Neural progenitor cell (in vitro differentiated cells): ENCODE results near the gene TBCK. TPM values are rescaled to one million over a fixed set of nuclear protein-coding genes. Genes with fewer than 3 reads are reported as not detected.
"Not testable (repeated sequence)": the region's sequence is repeated elsewhere in the genome, so short reads cannot be mapped to it uniquely, and the experiment has no call there.

Source experiments
- DNase-seq: peaks from one replicate; pipeline ENCODE4 v3.0.0-alpha.2; 2016; ENCODE audit warnings: low spot score
- H2AFZ ChIP-seq: fragments of 200-600 bp; sonication (generic); replicated peaks from 2 replicates; pipeline ENCODE4 v1.6.1; 2016; ENCODE audit warnings: antibody characterized with exemption
- H3F3A ChIP-seq: fragments of 200-600 bp; sonication (generic); 2 replicates; pipeline ENCODE4 v1.6.1; 2016; ENCODE audit warnings: antibody characterized with exemption, low read depth
- H3K27ac ChIP-seq: fragments of 200-600 bp; sonication (generic); 2 replicates; pipeline ENCODE4 v1.5.1; 2016; ENCODE audit warnings: mild to moderate bottlenecking
- H3K27me3 ChIP-seq: fragments of 200-600 bp; sonication (generic); 2 replicates; pipeline ENCODE4 v1.6.1; 2016; ENCODE audit warnings: mild to moderate bottlenecking, moderate library complexity
- H3K36me3 ChIP-seq: fragments of 200-600 bp; sonication (generic); 2 replicates; pipeline ENCODE4 v1.5.1; 2016
- H3K4me1 ChIP-seq: fragments of 200-600 bp; sonication (generic); 2 replicates; pipeline ENCODE4 v1.6.1; 2016; ENCODE audit warnings: mixed run types
- H3K4me2 ChIP-seq: fragments of 200-600 bp; sonication (generic); 2 replicates; pipeline ENCODE4 v1.6.1; 2016
- H3K4me3 ChIP-seq: fragments of 200-600 bp; sonication (generic); 2 replicates; pipeline ENCODE4 v1.5.1; 2016
- H3K79me2 ChIP-seq: fragments of 200-600 bp; sonication (generic); 2 replicates; pipeline ENCODE4 v1.6.1; 2016; ENCODE audit warnings: low read depth
- H3K9ac ChIP-seq: fragments of 200-600 bp; sonication (generic); 2 replicates; pipeline ENCODE4 v1.6.1; 2016
- H3K9me3 ChIP-seq: fragments of 200-600 bp; sonication (generic); 2 replicates; pipeline ENCODE4 v1.5.1; 2016; ENCODE audit warnings: low read depth
- H4K20me1 ChIP-seq: fragments of 200-600 bp; sonication (generic); 2 replicates; pipeline ENCODE4 v1.6.1; 2016; ENCODE audit warnings: low read depth
- H3K27ac Mint-ChIP-seq: 3 replicates; pipeline ENCODE4 v1.8.0; 2021; ENCODE audit warnings: mixed read lengths
- H3K27me3 Mint-ChIP-seq: 2 replicates; pipeline ENCODE4 v1.8.0; 2022; ENCODE audit warnings: low read depth, mild to moderate bottlenecking, inconsistent platforms, moderate library complexity, mixed read lengths; ENCODE audit not compliant: insufficient read depth
- H3K36me3 Mint-ChIP-seq: 3 replicates; pipeline ENCODE4 v1.8.0; 2021; ENCODE audit warnings: mixed read lengths
- H3K4me1 Mint-ChIP-seq: 3 replicates; pipeline ENCODE4 v1.8.0; 2021; ENCODE audit warnings: mixed read lengths
- H3K4me3 Mint-ChIP-seq: 3 replicates; pipeline ENCODE4 v1.8.0; 2021; ENCODE audit warnings: mild to moderate bottlenecking, moderate library complexity, mixed read lengths
- H3K9me3 Mint-ChIP-seq: 3 replicates; pipeline ENCODE4 v1.8.0; 2020; ENCODE audit warnings: mixed read lengths
- CTCF ChIP-seq: fragments of 200-600 bp; sonication (generic); IDR thresholded peaks from 2 replicates; pipeline ENCODE4 v1.5.1; 2017; ENCODE audit warnings: antibody characterized with exemption, mild to moderate bottlenecking
- EZH2 ChIP-seq: fragments of 200-600 bp; sonication (generic); IDR thresholded peaks from 2 replicates; pipeline ENCODE4 v1.6.1; 2017; ENCODE audit warnings: antibody characterized with exemption, mild to moderate bottlenecking, moderate library complexity
- EZH2phosphoT487 ChIP-seq: fragments of 200-600 bp; sonication (generic); IDR thresholded peaks from 2 replicates; pipeline ENCODE4 v1.6.1; 2017; ENCODE audit warnings: antibody characterized with exemption
- total RNA-seq: library from RNA; depleted of rRNA; stranded (reverse); fragments of >200 nt; gene quantifications from 2 replicates; pipeline ENCODE4 v1.2.3, GENCODE V29; 2015; ENCODE audit warnings: low replicate concordance

TBCK gene
- total RNA-seq, 1 donor from 2014 or later, result 69.8 TPM

- Mint-ChIP-seq H3K36me3 (peaks cover 14% of the 10 kb centered on the region), H3K4me3 (no peak overlapping the region), H3K4me1 (no peaks in the 10 kb centered on the region), H3K27me3 (peaks cover 2% of the 10 kb centered on the region), H3K27ac (no peak overlapping the region), H3K9me3 (peaks cover 13% of the 10 kb centered on the region)
- DNase-seq, result no peak
- Histone ChIP-seq H3K4me3 (no peak overlapping the region), H3K79me2 (no peaks in the 10 kb centered on the region), H2AFZ (no peak overlapping the region), H3F3A (no peaks in the 10 kb centered on the region), H3K9ac (no peak overlapping the region), H3K4me2 (no peak overlapping the region), H3K4me1 (no peaks in the 10 kb centered on the region), H3K9me3 (no peaks in the 10 kb centered on the region), H3K27ac (no peak overlapping the region), H3K27me3 (no peaks in the 10 kb centered on the region), H3K36me3 (no peaks in the 10 kb centered on the region), H4K20me1 (no peaks in the 10 kb centered on the region)
- TF ChIP-seq EZH2 (no peak), EZH2phosphoT487 (no peak), CTCF (no peak)
Observed at GRCh38 chr4:106132045-106132444, 184.0 kb downstream of the TBCK start.

GRCh38 chr4:106126062-106126461 lies 189.9 kb downstream of the TBCK start:
- Mint-ChIP-seq H3K27ac (no peak overlapping the region), H3K4me3 (no peak overlapping the region), H3K9me3 (peaks cover 5% of the 10 kb centered on the region), H3K27me3 (no peaks in the 10 kb centered on the region), H3K36me3 (peaks cover 3% of the 10 kb centered on the region), H3K4me1 (no peaks in the 10 kb centered on the region)
- no peaks in the 10 kb centered on the region for H3K4me1 ChIP-seq
- no peaks in the 10 kb centered on the region for H3F3A ChIP-seq
- no peaks in the 10 kb centered on the region for H4K20me1 ChIP-seq
- no peak overlapping the region for H3K4me3 ChIP-seq
- no peaks in the 10 kb centered on the region for H3K9me3 ChIP-seq
- H2AFZ ChIP-seq, result no peak overlapping the region
- no peak for TF ChIP-seq EZH2phosphoT487
- no peak for TF ChIP-seq CTCF
- no peak for TF ChIP-seq EZH2
- H3K36me3 ChIP-seq, result no peaks in the 10 kb centered on the region
- no peak for DNase-seq
- H3K27ac ChIP-seq, result no peak overlapping the region
- H3K9ac ChIP-seq, result no peak overlapping the region
- H3K27me3 ChIP-seq, result no peaks in the 10 kb centered on the region
- no peak overlapping the region for H3K4me2 ChIP-seq
- no peaks in the 10 kb centered on the region for H3K79me2 ChIP-seq

GRCh38 chr4:106119949-106120555 lies 196.0 kb downstream of the TBCK start:
- not testable (repeated sequence) for H3K27ac Mint-ChIP-seq, H3K4me3 ChIP-seq

GRCh38 chr4:106116025-106116424 lies 200.0 kb downstream of the TBCK start:
- Histone ChIP-seq H3K9ac (no peak overlapping the region), H3K27ac (no peak overlapping the region), H3K27me3 (no peaks in the 10 kb centered on the region), H3K36me3 (peaks cover 8% of the 10 kb centered on the region), H4K20me1 (no peaks in the 10 kb centered on the region), H3K4me2 (no peak overlapping the region), H2AFZ (no peak overlapping the region), H3F3A (no peaks in the 10 kb centered on the region), H3K9me3 (no peaks in the 10 kb centered on the region), H3K4me1 (no peaks in the 10 kb centered on the region), H3K4me3 (no peak overlapping the region), H3K79me2 (no peaks in the 10 kb centered on the region)
- Mint-ChIP-seq H3K4me3 (no peak overlapping the region), H3K4me1 (peaks cover 2% of the 10 kb centered on the region), H3K9me3 (peaks cover 13% of the 10 kb centered on the region), H3K27me3 (no peaks in the 10 kb centered on the region), H3K36me3 (peaks cover 31% of the 10 kb centered on the region), H3K27ac (no peak overlapping the region)
- DNase-seq, result no peak
- TF ChIP-seq EZH2phosphoT487 (no peak), EZH2 (no peak), CTCF (no peak)

More at GRCh38 chr4:106119949-106120555, 196.0 kb downstream of the TBCK start:
- H3K36me3 ChIP-seq, H3K9ac ChIP-seq, H3K4me2 ChIP-seq, H3K4me1 Mint-ChIP-seq, H3K27me3 ChIP-seq, H3K9me3 Mint-ChIP-seq, H3K9me3 ChIP-seq, H4K20me1 ChIP-seq, H3K4me1 ChIP-seq, H3K4me3 Mint-ChIP-seq, H3F3A ChIP-seq, H2AFZ ChIP-seq, H3K27me3 Mint-ChIP-seq, H3K79me2 ChIP-seq, DNase-seq, H3K27ac ChIP-seq: not testable (repeated sequence)
- H3K36me3 Mint-ChIP-seq, result peaks cover 14% of the 10 kb centered on the region
